K562 (cell line): Measurements from ENCODE around the gene SNX9. TPM values are rescaled to one million over a fixed set of nuclear protein-coding genes. Genes with fewer than 3 reads are reported as not detected.

Experiments
- ATAC-seq: fragments of 200-7000 bp; cut with Tn5 transposase; 3 replicates; pipeline ENCODE4 v1.9.1; 2020; ENCODE audit warnings: moderate library complexity
- BruUV-seq: library from RNA; stranded (reverse); fragments of 400-500 nt; replicated peaks from 2 replicates; lab custom pipeline; 2021; lab: Mats Ljungman, UMichigan
- CTCF ChIA-PET: fragments of 300-600 bp; formaldehyde crosslinking; extraction: SDS; loops from one replicate; lab custom pipeline; 2021; ENCODE audit warnings: low intra/inter-chr PET ratio; lab: Yijun Ruan, JAX
- POLR2A ChIA-PET: fragments of 300-600, 350-650 bp; sonication (Branson Sonifier 250); formaldehyde crosslinking; extraction: SDS; loops from one replicate; lab custom pipeline; 2021; ENCODE audit warnings: antibody characterized with exemption, inconsistent platforms; lab: Yijun Ruan, JAX
- DNase-seq, 4 experiments: peaks; one replicate each; pipeline versions ENCODE4 v3.0.0 to v3.0.0-alpha.2; 2011 to 2018; ENCODE audit warnings: low spot score in 3 of 4, mixed read lengths in 3 of 4; ENCODE audit errors: extremely low read depth in 1 of 4
- FAIRE-seq: peaks from 2 replicates; lab custom pipeline; 2011; peaks lifted over from hg19 to GRCh38; lab: Jason Lieb, UNC
- H2AFZ ChIP-seq: 2 replicates; pipeline ENCODE4 v1.6.0; 2011; ENCODE audit warnings: low read depth, low read length, control low read depth, inconsistent platforms
- H3K27ac ChIP-seq: fragments of 200-600 bp; 3 replicates; pipeline ENCODE4 v1.8.0; 2011; ENCODE audit warnings: low read depth, mild to moderate bottlenecking, control low read depth, inconsistent platforms, low read length, moderate library complexity, mixed read lengths; ENCODE audit errors: extremely low read depth
- H3K27me3 ChIP-seq, 2 experiments: fragments of 300-600 bp in 1 of 2; 2 replicates in 1 of 2; 3 replicates in 1 of 2; pipeline versions ENCODE4 v1.6.0 to v1.8.0; 2011; ENCODE audit warnings: inconsistent platforms in 2 of 2, low read length in 2 of 2, mild to moderate bottlenecking in 1 of 2, mixed read lengths in 1 of 2, moderate library complexity in 1 of 2; ENCODE audit not compliant: control insufficient read depth in 2 of 2, insufficient read depth in 2 of 2
- H3K36me3 ChIP-seq: fragments of 300-600 bp; 3 replicates; pipeline ENCODE4 v1.8.0; 2011; ENCODE audit warnings: mild to moderate bottlenecking, low read length, inconsistent platforms; ENCODE audit not compliant: control insufficient read depth, insufficient read depth
- H3K4me1 ChIP-seq, 2 experiments: fragments of 200-600 bp in 1 of 2; replicated peaks in 1 of 2; 2 replicates in 1 of 2; 3 replicates in 1 of 2; pipeline versions ENCODE4 v1.5.1 to v1.8.0; 2011; ENCODE audit warnings: inconsistent platforms in 2 of 2, low read length in 2 of 2, mild to moderate bottlenecking in 1 of 2, mixed read lengths in 1 of 2, moderate library complexity in 1 of 2; ENCODE audit not compliant: control insufficient read depth in 2 of 2, insufficient read depth in 2 of 2
- H3K4me2 ChIP-seq: 2 replicates; pipeline ENCODE4 v1.6.1; 2011; ENCODE audit warnings: low read length, control low read depth, inconsistent platforms, mixed read lengths; ENCODE audit not compliant: insufficient read depth
- H3K4me3 ChIP-seq: fragments of 200-600 bp; sonication (generic), shearing (Covaris generic); 2 replicates; pipeline ENCODE4 v1.5.1; 2016; ENCODE audit warnings: control low read depth, inconsistent platforms
- H3K79me2 ChIP-seq: fragments of 200-600 bp; 3 replicates; pipeline ENCODE4 v1.8.0; 2011; ENCODE audit warnings: low read length, inconsistent platforms; ENCODE audit not compliant: control insufficient read depth, insufficient read depth
- H3K9ac ChIP-seq, 2 experiments: 2 replicates each; pipeline versions ENCODE4 v1.6.0 to v1.6.1; 2011; ENCODE audit warnings: low read depth in 2 of 2, low read length in 2 of 2, control low read depth in 1 of 2, inconsistent platforms in 1 of 2, mild to moderate bottlenecking in 1 of 2, mixed read lengths in 1 of 2; ENCODE audit not compliant: insufficient read depth in 1 of 2
- H3K9me1 ChIP-seq: one replicate; pipeline ENCODE4 v1.6.0; 2011; ENCODE audit warnings: inconsistent platforms, mild to moderate bottlenecking, low read length, moderate library complexity; ENCODE audit not compliant: control insufficient read depth, insufficient read depth
- H3K9me3 ChIP-seq: replicated peaks from 2 replicates; pipeline ENCODE4 v1.5.1; 2011; ENCODE audit warnings: low read depth, low read length, inconsistent platforms; ENCODE audit not compliant: control insufficient read depth, insufficient read depth
- H4K20me1 ChIP-seq: replicated peaks from 2 replicates; pipeline ENCODE4 v1.6.1; 2011; ENCODE audit warnings: low read length, inconsistent platforms, mixed read lengths; ENCODE audit not compliant: control insufficient read depth, insufficient read depth
- POLR2AphosphoS5 ChIP-seq: IDR thresholded peaks from 2 replicates; pipeline ENCODE4 v1.6.1; 2011; ENCODE audit warnings: mild to moderate bottlenecking, low read depth, low read length, moderate library complexity; ENCODE audit not compliant: control insufficient read depth, insufficient read depth
- RB1 ChIP-seq: fragments of 450-650 bp; IDR thresholded peaks from 2 replicates; pipeline ENCODE4 v1.6.1; 2017; ENCODE audit warnings: low read depth, mild to moderate bottlenecking
- RBM22 ChIP-seq: fragments of 200-400 bp; formaldehyde crosslinking; IDR thresholded peaks from 2 replicates; pipeline ENCODE4 v1.6.1; 2018; ENCODE audit warnings: low read length, low read depth; ENCODE audit not compliant: poor library complexity, severe bottlenecking
- SAFB ChIP-seq: fragments of 200-400 bp; formaldehyde crosslinking; IDR thresholded peaks from 2 replicates; pipeline ENCODE4 v1.6.1; 2017; ENCODE audit warnings: low read depth, low read length, borderline replicate concordance
- SUPT5H ChIP-seq: fragments of 450-650 bp; IDR thresholded peaks from 2 replicates; pipeline ENCODE4 v1.6.1; 2016
- WGBS: fragments of 100-300 bp; shearing (Covaris generic); methylation state at CpG from one replicate; pipeline ENCODE4 v1.1.6; 2016; ENCODE audit warnings: low coverage, mixed read lengths; ENCODE audit not compliant: insufficient coverage; ENCODE audit errors: missing lambda C conversion rate; 5-methylcytosine and 5-hydroxymethylcytosine counted together
- in situ Hi-C: fragments of 300-500 bp; cut with MboI; formaldehyde crosslinking; loops from 4 replicates; pipeline ENCODE4 v1.15.0; 2018; ENCODE audit warnings: inconsistent platforms, mixed read lengths
- intact Hi-C: fragments of 100-400 bp; cut with micrococcal nuclease; formaldehyde crosslinking; loops from 2 replicates; pipeline ENCODE4 v1.14.2; 2022
- polyA plus RNA-seq, 8 experiments: library from polyadenylated mRNA; depleted of rRNA in 4 of 8; stranded (reverse) in 5 of 8; unstranded in 3 of 8; fragments of >200 nt; fragmentation: Nextera tagmentation in 2 of 8; fragmentation: Illumina TruSeq in 1 of 8; extraction: Ambion mirVana in 2 of 8; extraction: Trizol in 1 of 8; gene quantifications; 2 replicates each; pipeline versions ENCODE4 v1.2.1 to v1.2.3, GENCODE V29; 2011 to 2014; ENCODE audit warnings: inconsistent platforms in 1 of 8, missing spikeins in 1 of 8
- total RNA-seq, 7 experiments: library from RNA; depleted of rRNA in 6 of 7; stranded (reverse); fragments of >200 nt in 6 of 7; fragmentation: Illumina TruSeq in 2 of 7; extraction: Trizol in 2 of 7; gene quantifications; 2 replicates each; pipeline versions ENCODE4 v1.2.1 to v1.2.3, GENCODE V29; 2011 to 2021; ENCODE audit warnings: low replicate concordance in 1 of 7

SNX9 gene
- total and polyA plus RNA-seq, 9 of the 15 experiments (the other 6 are each of a cell fraction or from before 2014, with no cell fraction given), result 6.0 to 81.7 (median 57.1) TPM

GRCh38 chr6:157879034-157879872, 56.2 kb downstream of the SNX9 start:
- no peak overlapping the region for H3K4me2 ChIP-seq
- CTCF ChIA-PET, result no interaction called here
- H3K79me2 ChIP-seq, result peaks cover 13% of the 10 kb centered on the region; the same call in 2 of the 3 replicates
- 84% methylated on average over 12 of the region's 12 CpGs for WGBS
- H3K4me3 ChIP-seq, result no peak overlapping the region
- FAIRE-seq, result no peak
- no peaks in the 10 kb centered on the region for H3K27me3 ChIP-seq
- H3K36me3 ChIP-seq, result peaks cover 98% of the 10 kb centered on the region
- no peak overlapping the region for H3K9ac ChIP-seq
- no TSS peak for BruUV-seq
- intact Hi-C loops, result no loop called here
- no peak overlapping the region for H3K27ac ChIP-seq
- DNase-seq, result no peak
- H3K9me1 ChIP-seq, result no peaks in the 10 kb centered on the region
- no peak for ATAC-seq
- POLR2A ChIA-PET, result interaction anchor here (1.1 to 2.9 kb wide), 3 partner anchors 11 to 19 kb away, joined by 3 to 8 read pairs (median 4); no protein-coding TSS in a partner anchor
- TF ChIP-seq SUPT5H (0 out of 2 replicates have a peak, but pooled peaks have one; percentile 17), RBM22 (peak; percentile 63), RB1 (no peak)
- no peak overlapping the region for H2AFZ ChIP-seq
- H3K4me1 ChIP-seq, result no peaks in the 10 kb centered on the region
- in situ Hi-C loops, result no loop called here
- no peaks in the 10 kb centered on the region for H4K20me1 ChIP-seq
- H3K9me3 ChIP-seq, result no peaks in the 10 kb centered on the region

GRCh38 chr6:157879873-157880254, 56.8 kb downstream of the SNX9 start:
- Histone ChIP-seq H3K4me2 (no peak overlapping the region), H3K9ac (no peak overlapping the region), H2AFZ (no peak overlapping the region), H3K4me1 (no peaks in the 10 kb centered on the region), H3K27me3 (no peaks in the 10 kb centered on the region), H3K27ac (no peak overlapping the region), H3K4me3 (no peak overlapping the region), H3K36me3 (peaks cover 98% of the 10 kb centered on the region), H3K9me3 (no peaks in the 10 kb centered on the region), H3K9me1 (no peaks in the 10 kb centered on the region), H3K79me2 (peaks cover 11% of the 10 kb centered on the region; the same call in 2 of the 3 replicates), H4K20me1 (no peaks in the 10 kb centered on the region)
- in situ Hi-C loops, result no loop called here
- ATAC-seq, result no peak
- POLR2A ChIA-PET, result interaction anchor here (1.1 to 2.9 kb wide), 3 partner anchors 10 to 18 kb away, joined by 3 to 8 read pairs (median 4); no protein-coding TSS in a partner anchor
- TF ChIP-seq SAFB, result no peak
- 0 out of 2 replicates have a peak, but pooled peaks have one; percentile 32 for TF ChIP-seq POLR2AphosphoS5
- no peak for DNase-seq
- CTCF ChIA-PET, result no interaction called here
- 95% methylated on average over 2 of the region's 2 CpGs for WGBS
- no TSS peak for BruUV-seq
- FAIRE-seq, result no peak
- intact Hi-C loops, result no loop called here
